Upper lobe of right lung (tissue), 1 donor: Measurements from ENCODE around the gene MAJIN. TPM values are rescaled to one million over a fixed set of nuclear protein-coding genes. Genes with fewer than 3 reads are reported as not detected.

Source experiments
- ATAC-seq: fragments of 200-7000 bp; cut with Tn5 transposase; one replicate; pipeline ENCODE4 v1.9.1; 2020; ENCODE audit warnings: mild to moderate bottlenecking, moderate library complexity
- DNase-seq: peaks from one replicate; pipeline ENCODE4 v3.0.0-alpha.2; 2020
- H3K27ac ChIP-seq: fragments of 200-600 bp; one replicate; pipeline ENCODE4 v1.8.0; 2022
- H3K27me3 ChIP-seq: fragments of 200-600 bp; one replicate; pipeline ENCODE4 v1.8.0; 2022; ENCODE audit warnings: mild to moderate bottlenecking
- H3K36me3 ChIP-seq: fragments of 200-600 bp; one replicate; pipeline ENCODE4 v1.8.0; 2022
- H3K4me1 ChIP-seq: fragments of 200-600 bp; one replicate; pipeline ENCODE4 v1.8.0; 2022
- H3K4me3 ChIP-seq: fragments of 200-600 bp; one replicate; pipeline ENCODE4 v1.8.0; 2022; ENCODE audit warnings: mild to moderate bottlenecking
- H3K9me3 ChIP-seq: fragments of 200-600 bp; one replicate; pipeline ENCODE4 v1.8.0; 2022
- CTCF ChIP-seq: fragments of 200-600 bp; IDR thresholded peaks from one replicate; pipeline ENCODE4 v1.8.0; 2022; ENCODE audit warnings: antibody characterized with exemption
- intact Hi-C: fragments of 100-400 bp; cut with DNase I; formaldehyde crosslinking; loops from one replicate; pipeline ENCODE4 v1.11.0; 2022
- total RNA-seq: library from RNA; stranded (reverse); fragmentation: NEBNext Ultra II Directional; extraction: Animal tissue kit (Norgen Biotek cat#: 25700); gene quantifications from one replicate; pipeline ENCODE4 v1.2.1, GENCODE V29; 2021
- donor health status: DM: no; HTN: yes; CAD: no; lungs with severe emphysema.

MAJIN gene
- total RNA-seq, 1 donor from 2014 or later: not detected

DNA sequence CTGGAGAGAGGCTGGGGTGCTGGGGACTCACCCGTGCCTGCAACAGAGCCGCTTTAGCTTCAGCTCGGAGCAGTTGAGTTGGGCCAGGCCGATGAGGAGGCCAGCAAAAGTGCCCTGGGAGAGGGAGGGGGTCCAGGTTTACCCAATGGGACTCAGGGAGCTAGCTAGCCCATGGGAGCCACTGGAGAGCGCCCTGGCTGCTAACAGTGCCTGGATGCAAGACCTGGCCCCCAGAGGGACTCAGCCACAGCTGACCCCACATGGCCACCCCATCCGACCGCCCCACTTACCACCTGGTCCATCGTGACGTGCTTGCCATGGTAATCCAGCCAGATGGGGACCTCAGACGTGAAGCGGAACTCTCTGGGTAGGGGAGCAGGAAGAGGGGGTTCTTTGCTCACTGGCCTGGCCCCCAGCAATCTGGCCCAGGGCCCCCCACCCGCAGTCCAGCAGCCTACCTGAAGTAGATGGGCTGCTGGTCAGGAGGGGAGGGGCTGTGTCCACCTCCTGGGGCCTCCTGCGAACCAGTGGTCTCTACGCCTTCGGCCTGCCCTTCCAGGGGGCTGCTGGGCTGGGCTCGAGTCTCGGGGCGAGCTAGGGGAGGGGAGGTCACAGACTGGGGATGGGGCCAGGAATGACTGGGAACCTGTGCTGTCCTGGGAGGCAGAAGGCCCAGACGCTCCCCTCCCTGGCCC is 74.4 kb downstream of the MAJIN start:
- intact Hi-C loops: no loop called here
- H3K27me3 ChIP-seq: no peaks in the 10 kb centered on the region

GRCh38 chr11:64896448-64897022 is 75.4 kb downstream of the MAJIN start:
- H3K27me3 ChIP-seq: no peaks in the 10 kb centered on the region
- TF ChIP-seq CTCF: no peak
- H3K9me3 ChIP-seq: no peaks in the 10 kb centered on the region
- peaks cover 47% of the 10 kb centered on the region for H3K36me3 ChIP-seq
- peaks cover 6% of the 10 kb centered on the region for H3K4me1 ChIP-seq
- ATAC-seq: no peak
- DNase-seq: no peak
- no peak overlapping the region for H3K4me3 ChIP-seq
- H3K27ac ChIP-seq: no peak overlapping the region
- intact Hi-C loops: no loop called here

More for the DNA sequence above, 74.4 kb downstream of the MAJIN start:
- no peak for ATAC-seq
- TF ChIP-seq CTCF: no peak
- DNase-seq: no peak
- H3K27ac ChIP-seq: no peak overlapping the region
- H3K36me3 ChIP-seq: peaks cover 57% of the 10 kb centered on the region
- H3K4me3 ChIP-seq: no peak overlapping the region
- H3K4me1 ChIP-seq: peaks cover 6% of the 10 kb centered on the region
- no peaks in the 10 kb centered on the region for H3K9me3 ChIP-seq

- Histone ChIP-seq H3K27me3 (no peaks in the 10 kb centered on the region), H3K9me3 (no peaks in the 10 kb centered on the region), H3K4me1 (peaks cover 6% of the 10 kb centered on the region), H3K4me3 (no peak overlapping the region), H3K36me3 (peaks cover 34% of the 10 kb centered on the region), H3K27ac (no peak overlapping the region)
- DNase-seq (no peak), ATAC-seq (peak; percentile 1)
- intact Hi-C loops: loop anchor here (5.0 kb wide), 1 partner anchor 48 kb away; no protein-coding TSS in a partner anchor
- TF ChIP-seq CTCF: no peak
Observed at GRCh38 chr11:64894812-64895452, 77.0 kb downstream of the MAJIN start.

GRCh38 chr11:64894070-64894811 is 77.7 kb downstream of the MAJIN start:
- Histone ChIP-seq H3K4me1 (peaks cover 6% of the 10 kb centered on the region), H3K4me3 (no peak overlapping the region), H3K27me3 (no peaks in the 10 kb centered on the region), H3K9me3 (no peaks in the 10 kb centered on the region), H3K27ac (no peak overlapping the region), H3K36me3 (peaks cover 33% of the 10 kb centered on the region)
- ATAC-seq (peak; percentile 90), DNase-seq (peak; percentile 94)
- TF ChIP-seq CTCF: peak; percentile 90
- intact Hi-C loops: loop anchor here (5.0 kb wide), 1 partner anchor 47 kb away; no protein-coding TSS in a partner anchor

GRCh38 chr11:64893194-64894069 is 78.5 kb downstream of the MAJIN start:
- DNase-seq (no peak), ATAC-seq (no peak)
- intact Hi-C loops: loop anchor here (5.0 kb wide), 1 partner anchor 46 kb away; no protein-coding TSS in a partner anchor
- Histone ChIP-seq H3K4me1 (peaks cover 6% of the 10 kb centered on the region), H3K27me3 (no peaks in the 10 kb centered on the region), H3K4me3 (no peak overlapping the region), H3K27ac (no peak overlapping the region), H3K9me3 (no peaks in the 10 kb centered on the region), H3K36me3 (peaks cover 25% of the 10 kb centered on the region)
- no peak for TF ChIP-seq CTCF
